ENCODE results near the gene TMEM203.
A peak's percentile ranks its signal among the peaks of the same experiment; 100 is the strongest.

TMEM203 gene

DNA sequence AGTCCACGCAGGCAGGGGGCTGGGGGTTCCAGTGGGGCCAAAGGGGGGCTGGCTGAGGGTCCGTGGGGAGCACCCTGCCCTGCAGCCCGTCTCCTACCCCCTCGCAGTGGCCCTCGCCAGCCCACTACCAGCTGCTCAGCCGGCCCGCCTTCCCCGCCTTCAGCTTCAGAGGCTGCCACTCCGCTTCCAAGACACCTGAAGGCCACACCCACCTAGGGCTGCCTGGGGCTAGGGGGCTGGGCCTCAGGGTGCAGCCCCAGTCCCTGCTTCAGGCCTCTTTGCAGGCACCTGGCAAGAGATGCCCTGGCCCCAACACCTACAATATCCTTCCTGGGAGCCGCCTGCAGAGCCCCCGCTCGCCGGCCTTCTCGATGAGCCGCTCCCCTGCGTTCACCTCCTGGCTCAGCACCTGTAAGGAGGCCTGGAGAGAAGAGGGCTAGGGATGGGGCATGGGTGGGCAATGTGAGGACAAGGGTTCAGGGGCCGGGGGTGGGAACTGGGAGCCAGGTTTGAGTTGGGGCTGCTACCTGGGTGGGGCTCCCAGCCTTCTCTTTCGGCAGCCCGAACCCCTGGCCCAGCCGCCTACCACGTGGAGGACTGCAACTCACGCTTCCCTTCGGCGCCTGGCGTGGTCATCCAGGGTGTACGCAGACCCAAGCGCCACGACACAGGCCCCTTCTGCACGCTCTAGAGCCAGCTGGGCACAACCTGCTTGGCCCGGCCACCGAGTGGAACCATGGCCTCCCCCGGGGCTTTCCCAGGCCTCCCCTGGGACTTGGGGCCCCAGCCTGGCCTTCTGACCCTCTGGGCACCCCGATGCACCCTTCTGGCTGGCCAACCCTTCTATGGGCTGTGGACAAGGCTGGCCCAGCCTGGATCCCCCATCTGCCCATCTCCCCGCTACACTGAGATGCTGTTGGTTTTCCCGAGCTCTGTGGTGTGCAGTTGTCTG lies 47.4 kb upstream of the TMEM203 start:
- Histone ChIP-seq H2AFZ (ENCODE audit: low read depth, low read length) (no peak overlapping the region), H3K4me1 (ENCODE audit: low read length) (peaks cover 33% of the 10 kb centered on the region), H3K79me2 (ENCODE audit: low read length) (peaks cover 27% of the 10 kb centered on the region), H3K27ac (ENCODE audit: low read length) (peak overlapping the region; percentile 58), H3K4me2 (ENCODE audit: low read length) (peak overlapping the region; percentile 91), H3K27me3 (ENCODE audit: low read depth, low read length) (no peaks in the 10 kb centered on the region), H3K4me3 (ENCODE audit: low read length) (peak overlapping the region; percentile 88), H4K20me1 (ENCODE audit: insufficient read depth, low read length) (0 out of 2 replicates have a peak, but pooled peaks cover 6% of the 10 kb centered on the region), H3K9ac (ENCODE audit: low read length) (peak overlapping the region; percentile 93), H3K36me3 (replicated peaks; ENCODE audit: low read depth, low read length) (peaks cover 6% of the 10 kb centered on the region), H3K9me3 (ENCODE audit: insufficient read depth, low read length) (no peaks in the 10 kb centered on the region)
- TF ChIP-seq EZH2phosphoT487 (IDR thresholded peaks at IDR 0.05; ENCODE audit: low read depth) = no peak
- TF ChIP-seq, protein P1, sequence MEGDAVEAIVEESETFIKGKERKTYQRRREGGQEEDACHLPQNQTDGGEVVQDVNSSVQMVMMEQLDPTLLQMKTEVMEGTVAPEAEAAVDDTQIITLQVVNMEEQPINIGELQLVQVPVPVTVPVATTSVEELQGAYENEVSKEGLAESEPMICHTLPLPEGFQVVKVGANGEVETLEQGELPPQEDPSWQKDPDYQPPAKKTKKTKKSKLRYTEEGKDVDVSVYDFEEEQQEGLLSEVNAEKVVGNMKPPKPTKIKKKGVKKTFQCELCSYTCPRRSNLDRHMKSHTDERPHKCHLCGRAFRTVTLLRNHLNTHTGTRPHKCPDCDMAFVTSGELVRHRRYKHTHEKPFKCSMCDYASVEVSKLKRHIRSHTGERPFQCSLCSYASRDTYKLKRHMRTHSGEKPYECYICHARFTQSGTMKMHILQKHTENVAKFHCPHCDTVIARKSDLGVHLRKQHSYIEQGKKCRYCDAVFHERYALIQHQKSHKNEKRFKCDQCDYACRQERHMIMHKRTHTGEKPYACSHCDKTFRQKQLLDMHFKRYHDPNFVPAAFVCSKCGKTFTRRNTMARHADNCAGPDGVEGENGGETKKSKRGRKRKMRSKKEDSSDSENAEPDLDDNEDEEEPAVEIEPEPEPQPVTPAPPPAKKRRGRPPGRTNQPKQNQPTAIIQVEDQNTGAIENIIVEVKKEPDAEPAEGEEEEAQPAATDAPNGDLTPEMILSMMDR (IDR thresholded peaks at IDR 0.05; ENCODE audit: low read depth, low read length) = no peak

DNA sequence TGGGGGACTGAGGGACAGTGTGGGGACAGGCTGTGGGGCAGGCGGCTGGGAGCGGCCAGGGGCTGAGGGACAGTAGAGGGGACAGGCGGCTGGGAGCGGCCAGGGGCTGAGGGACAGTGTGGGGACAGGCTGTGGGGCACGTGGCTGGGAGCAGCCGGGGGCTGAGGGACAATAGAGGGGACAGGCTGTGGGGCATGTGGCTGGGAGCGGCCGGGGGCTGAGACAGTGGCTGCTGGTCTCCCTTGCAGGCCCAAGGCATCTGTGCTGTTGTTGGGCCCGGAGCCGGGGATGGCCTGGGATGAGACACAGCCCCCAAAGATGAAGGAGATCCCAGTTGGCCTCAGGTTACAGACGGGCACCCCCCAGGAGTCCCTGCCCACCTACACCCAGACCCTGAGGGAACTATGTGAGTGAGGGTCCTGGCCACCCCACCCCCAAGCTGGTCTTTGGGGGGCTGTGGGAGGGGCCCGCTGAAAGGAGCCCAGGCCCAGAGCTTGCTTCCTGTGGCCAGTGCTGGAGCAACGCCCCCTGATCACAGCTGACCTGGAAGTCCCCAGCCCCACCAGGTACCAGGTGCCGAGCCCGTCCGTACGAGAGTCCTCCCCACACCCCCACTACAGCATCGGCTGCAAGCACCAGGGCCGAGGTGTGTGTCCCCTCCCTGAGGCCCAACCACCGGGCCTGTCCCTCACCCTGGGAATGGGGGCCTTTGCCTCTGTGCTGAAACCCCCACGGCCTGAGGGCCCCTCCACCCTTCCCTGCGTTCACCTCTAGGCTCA lies 46.2 kb upstream of the TMEM203 start:
- Histone ChIP-seq H3K9me3 (ENCODE audit: insufficient read depth, low read length) (no peaks in the 10 kb centered on the region), H3K4me1 (ENCODE audit: low read length) (peaks cover 33% of the 10 kb centered on the region), H3K27ac (ENCODE audit: low read length) (no peak overlapping the region), H4K20me1 (ENCODE audit: insufficient read depth, low read length) (0 out of 2 replicates have a peak, but pooled peaks cover 6% of the 10 kb centered on the region), H3K27me3 (ENCODE audit: low read depth, low read length) (no peaks in the 10 kb centered on the region), H3K9ac (ENCODE audit: low read length) (no peak overlapping the region), H3K79me2 (ENCODE audit: low read length) (peaks cover 23% of the 10 kb centered on the region), H3K4me3 (ENCODE audit: low read length) (peak overlapping the region; percentile 88), H3K4me2 (ENCODE audit: low read length) (peak overlapping the region; percentile 91), H3K36me3 (replicated peaks; ENCODE audit: low read depth, low read length) (peaks cover 6% of the 10 kb centered on the region), H2AFZ (ENCODE audit: low read depth, low read length) (no peak overlapping the region)
- TF ChIP-seq, protein P1 (IDR thresholded peaks at IDR 0.05; ENCODE audit: low read depth, low read length) = no peak
- TF ChIP-seq EZH2phosphoT487 (IDR thresholded peaks at IDR 0.05; ENCODE audit: low read depth) = no peak

DNA sequence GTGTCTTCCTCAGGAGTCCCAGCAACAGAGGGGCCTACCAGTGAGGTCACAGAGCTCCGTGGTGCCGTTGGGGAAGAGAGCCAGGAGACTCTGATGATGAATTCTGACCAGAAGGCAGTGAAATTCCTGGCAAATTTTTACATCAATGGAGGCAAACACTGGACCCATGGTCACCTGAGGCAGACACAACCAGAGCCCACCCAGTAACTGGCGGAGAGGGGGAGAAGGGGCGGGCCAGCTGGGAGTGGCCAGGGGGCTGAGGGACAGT lies 45.7 kb upstream of the TMEM203 start, which contains the start of gene STPG3:
Gene STPG3, plus strand, starts transcription at position 93 of the 268 bp plus-strand sequence. Its CDS starts 1 bp downstream, at position 94.
- Histone ChIP-seq H3K4me1 (ENCODE audit: low read length) (peaks cover 28% of the 10 kb centered on the region), H3K9me3 (ENCODE audit: insufficient read depth, low read length) (no peaks in the 10 kb centered on the region), H3K4me3 (ENCODE audit: low read length) (peak within 1 kb of the TSS; percentile 88), H3K27ac (ENCODE audit: low read length) (no peak within 1 kb of the TSS), H2AFZ (ENCODE audit: low read depth, low read length) (no peak within 1 kb of the TSS), H3K4me2 (ENCODE audit: low read length) (peak within 1 kb of the TSS; percentile 91), H3K36me3 (replicated peaks; ENCODE audit: low read depth, low read length) (peaks cover under 1% of the 10 kb centered on the region), H3K9ac (ENCODE audit: low read length) (no peak within 1 kb of the TSS), H4K20me1 (ENCODE audit: insufficient read depth, low read length) (0 out of 2 replicates have a peak, but pooled peaks cover 2% of the 10 kb centered on the region), H3K79me2 (ENCODE audit: low read length) (peaks cover 18% of the 10 kb centered on the region), H3K27me3 (ENCODE audit: low read depth, low read length) (no peaks in the 10 kb centered on the region)
- TF ChIP-seq, protein P1 (IDR thresholded peaks at IDR 0.05; ENCODE audit: low read depth, low read length) = no peak
- TF ChIP-seq EZH2phosphoT487 (IDR thresholded peaks at IDR 0.05; ENCODE audit: low read depth) = no peak

Measured in OCI-LY3 (cell line).